Measurements from ENCODE around the gene PRKAR1B.

PRKAR1B gene

GRCh38 chr7:619368-619840 lies 107.7 kb downstream of the PRKAR1B start:
- no peak overlapping the region for H3K4me3 ChIP-seq (ENCODE audit: low read depth, low read length)
- no peaks in the 10 kb centered on the region for H3K9me3 ChIP-seq (ENCODE audit: control insufficient read depth, insufficient read depth, low read depth, low read length)
- H3K4me1 ChIP-seq (ENCODE audit: control insufficient read depth, insufficient read depth, low read length): no peaks in the 10 kb centered on the region
- no peak overlapping the region for H3K27ac ChIP-seq (ENCODE audit: extremely low read depth, low read depth, low read length)
- no peak for TF ChIP-seq ZNF530 (tag by site-specific recombination; IDR thresholded peaks at IDR 0.05; ENCODE audit: low read depth)
- no peak for TF ChIP-seq ZNF138 (tag by site-specific recombination; IDR thresholded peaks at IDR 0.05; ENCODE audit: borderline replicate concordance)
- TF ChIP-seq ZNF19 (tag by site-specific recombination; IDR thresholded peaks at IDR 0.05; ENCODE audit: low read depth): no peak
- TF ChIP-seq ZNF521 (tag by site-specific recombination; IDR thresholded peaks at IDR 0.05): no peak
- no peak for TF ChIP-seq ZBTB6 (tag by site-specific recombination; IDR thresholded peaks at IDR 0.05)
- no peak for TF ChIP-seq ZNF660 (tag by site-specific recombination; IDR thresholded peaks at IDR 0.05)
- TF ChIP-seq AEBP2 (tag by site-specific recombination; IDR thresholded peaks at IDR 0.05; ENCODE audit: borderline replicate concordance): no peak
- TF ChIP-seq ZFP3 (tag by site-specific recombination; IDR thresholded peaks at IDR 0.05; ENCODE audit: low read depth): no peak
- no peak for TF ChIP-seq ZNF155 (tag by site-specific recombination; IDR thresholded peaks at IDR 0.05)
- no peak for TF ChIP-seq KLF9 (tag by site-specific recombination; IDR thresholded peaks at IDR 0.05; ENCODE audit: low read depth)
- TF ChIP-seq ZNF664 (tag by site-specific recombination; IDR thresholded peaks at IDR 0.05): no peak
- no peak for TF ChIP-seq PBX3 (CRISPR knock-in tag; IDR thresholded peaks at IDR 0.05)
- TF ChIP-seq ZNF843 (tag by site-specific recombination; IDR thresholded peaks at IDR 0.05): no peak
- no peak for TF ChIP-seq ZBTB21 (tag by site-specific recombination; IDR thresholded peaks at IDR 0.05)
- CTCF ChIA-PET: interaction anchor here (0.5 to 0.9 kb wide), 3 partner anchors 22 to 368 kb away, joined by 3 to 5 read pairs (median 4); no protein-coding TSS in a partner anchor
- POLR2A ChIA-PET: no interaction called here
- no peaks in the 10 kb centered on the region for H3K36me3 ChIP-seq (ENCODE audit: control insufficient read depth in 2 of 2, insufficient read depth in 1 of 2, low read length in 2 of 2)

- CTCF ChIA-PET: no interaction called here
- no peaks in the 10 kb centered on the region for H3K9me3 ChIP-seq (ENCODE audit: control insufficient read depth, insufficient read depth, low read depth, low read length)
Measured at GRCh38 chr7:618539-619367, 108.3 kb downstream of the PRKAR1B start.

GRCh38 chr7:617614-618538 lies 109.2 kb downstream of the PRKAR1B start:
- Histone ChIP-seq H3K36me3 (ENCODE audit: control insufficient read depth in 2 of 2, insufficient read depth in 1 of 2, low read length in 2 of 2) (no peaks in the 10 kb centered on the region), H3K27ac (ENCODE audit: extremely low read depth, low read depth, low read length) (no peak overlapping the region), H3K9me3 (ENCODE audit: control insufficient read depth, insufficient read depth, low read depth, low read length) (no peaks in the 10 kb centered on the region), H3K4me1 (ENCODE audit: control insufficient read depth, insufficient read depth, low read length) (no peaks in the 10 kb centered on the region), H3K4me3 (ENCODE audit: low read depth, low read length) (no peak overlapping the region)
- CTCF ChIA-PET: no interaction called here
- TF ChIP-seq ZNF645 (tag by site-specific recombination; IDR thresholded peaks at IDR 0.05) (no peak), KLF9 (tag by site-specific recombination; IDR thresholded peaks at IDR 0.05; ENCODE audit: low read depth) (no peak), ZNF555 (tag by site-specific recombination; conservative IDR thresholded peaks at IDR 0.05) (no peak)
- POLR2A ChIA-PET: interaction anchor here (0.6 to 0.7 kb wide), 2 partner anchors 17 to 195 kb away, joined by 5 to 6 read pairs; no protein-coding TSS in a partner anchor

More at GRCh38 chr7:618539-619367, 108.3 kb downstream of the PRKAR1B start:
- Histone ChIP-seq H3K4me3 (ENCODE audit: low read depth, low read length) (no peak overlapping the region), H3K36me3 (ENCODE audit: control insufficient read depth in 2 of 2, insufficient read depth in 1 of 2, low read length in 2 of 2) (no peaks in the 10 kb centered on the region), H3K4me1 (ENCODE audit: control insufficient read depth, insufficient read depth, low read length) (no peaks in the 10 kb centered on the region), H3K27ac (ENCODE audit: extremely low read depth, low read depth, low read length) (no peak overlapping the region)
- TF ChIP-seq HOXC10 (CRISPR knock-in tag; IDR thresholded peaks at IDR 0.05): no peak
- POLR2A ChIA-PET: interaction anchor here (0.6 kb wide), 1 partner anchor 195 kb away, joined by 6 read pairs; no protein-coding TSS in a partner anchor
